HUES6 (cell line): Measurements from ENCODE around the gene VAV2.
A peak's percentile ranks its signal among the peaks of the same experiment; 100 is the strongest.
"Not testable (repeated sequence)": the region's sequence is repeated elsewhere in the genome, so short reads cannot be mapped to it uniquely, and the experiment has no call there.

Source experiments
- H3K27ac ChIP-seq: 2 replicates; pipeline ENCODE4 v1.7.0; 2013; ENCODE audit warnings: low read depth, mild to moderate bottlenecking, low read length, inconsistent platforms
- H3K27me3 ChIP-seq: 2 replicates; pipeline ENCODE4 v1.6.1; 2013; ENCODE audit warnings: low read length; ENCODE audit not compliant: control insufficient read depth, insufficient read depth
- H3K36me3 ChIP-seq: 2 replicates; pipeline ENCODE4 v1.6.1; 2013; ENCODE audit warnings: low read length; ENCODE audit not compliant: control insufficient read depth, insufficient read depth
- H3K4me1 ChIP-seq: 2 replicates; pipeline ENCODE4 v1.6.1; 2013; ENCODE audit warnings: low read length; ENCODE audit not compliant: control insufficient read depth, insufficient read depth
- H3K4me3 ChIP-seq: 2 replicates; pipeline ENCODE4 v1.5.1; 2013; ENCODE audit warnings: low read depth, low read length
- H3K9ac ChIP-seq: one replicate; pipeline ENCODE4 v1.6.1; 2013; ENCODE audit warnings: mild to moderate bottlenecking, low read length
- H3K9me3 ChIP-seq: 2 replicates; pipeline ENCODE4 v1.6.1; 2013; ENCODE audit warnings: low read depth, low read length; ENCODE audit not compliant: control insufficient read depth, insufficient read depth

VAV2 gene

GRCh38 chr9:133904346-133905090 lies 87.6 kb downstream of the VAV2 start:
- no peak overlapping the region for H3K27ac ChIP-seq

GRCh38 chr9:133901184-133901835 lies 90.8 kb downstream of the VAV2 start:
- H3K36me3 ChIP-seq = no peaks in the 10 kb centered on the region
- H3K27me3 ChIP-seq = no peaks in the 10 kb centered on the region
- no peaks in the 10 kb centered on the region for H3K4me1 ChIP-seq
- no peak overlapping the region for H3K9ac ChIP-seq
- H3K9me3 ChIP-seq = no peaks in the 10 kb centered on the region
- H3K27ac ChIP-seq = no peak overlapping the region
- H3K4me3 ChIP-seq = no peak overlapping the region

More at GRCh38 chr9:133904346-133905090, 87.6 kb downstream of the VAV2 start:
- Histone ChIP-seq H3K4me3 (no peak overlapping the region), H3K4me1 (peaks cover 4% of the 10 kb centered on the region; the same call in 1 of the 2 replicates), H3K9me3 (no peaks in the 10 kb centered on the region), H3K9ac (no peak overlapping the region), H3K27me3 (no peaks in the 10 kb centered on the region), H3K36me3 (no peaks in the 10 kb centered on the region)

- H3K36me3 ChIP-seq = peaks cover 6% of the 10 kb centered on the region; the same call in 1 of the 2 replicates
- no peaks in the 10 kb centered on the region for H3K9me3 ChIP-seq
- H3K9ac ChIP-seq = no peak overlapping the region
- peaks cover 9% of the 10 kb centered on the region for H3K4me1 ChIP-seq
- no peak overlapping the region for H3K4me3 ChIP-seq
- H3K27me3 ChIP-seq = no peaks in the 10 kb centered on the region
- H3K27ac ChIP-seq = no peak overlapping the region
Observed at GRCh38 chr9:133897675-133898074, 94.4 kb downstream of the VAV2 start.

GRCh38 chr9:133896007-133896406 lies 96.1 kb downstream of the VAV2 start:
- H3K36me3 ChIP-seq, H3K9ac ChIP-seq, H3K4me3 ChIP-seq, H3K27me3 ChIP-seq, H3K9me3 ChIP-seq, H3K27ac ChIP-seq: not testable (repeated sequence)
- peaks cover 15% of the 10 kb centered on the region for H3K4me1 ChIP-seq

- Histone ChIP-seq H3K9ac (no peak overlapping the region), H3K27ac (no peak overlapping the region), H3K4me1 (peaks cover 19% of the 10 kb centered on the region), H3K9me3 (peaks cover 3% of the 10 kb centered on the region; the same call in 1 of the 2 replicates), H3K27me3 (no peaks in the 10 kb centered on the region), H3K36me3 (peaks cover 6% of the 10 kb centered on the region; the same call in 1 of the 2 replicates), H3K4me3 (no peak overlapping the region)
Observed at GRCh38 chr9:133895335-133895734, 96.8 kb downstream of the VAV2 start.

- Histone ChIP-seq H3K27ac (no peak overlapping the region), H3K4me1 (peaks cover 26% of the 10 kb centered on the region), H3K9me3 (peaks cover 3% of the 10 kb centered on the region; the same call in 1 of the 2 replicates), H3K4me3 (no peak overlapping the region), H3K36me3 (peaks cover 6% of the 10 kb centered on the region; the same call in 1 of the 2 replicates), H3K27me3 (no peaks in the 10 kb centered on the region), H3K9ac (no peak overlapping the region)
Observed at GRCh38 chr9:133894377-133895321, 97.5 kb downstream of the VAV2 start.

- Histone ChIP-seq H3K27ac (0 out of 2 replicates have a peak overlapping the region, but pooled peaks have one; percentile 14), H3K27me3 (no peaks in the 10 kb centered on the region), H3K4me3 (no peak overlapping the region), H3K4me1 (peaks cover 38% of the 10 kb centered on the region), H3K9ac (peak overlapping the region; percentile 9), H3K9me3 (peaks cover 3% of the 10 kb centered on the region; the same call in 1 of the 2 replicates), H3K36me3 (peaks cover 6% of the 10 kb centered on the region; the same call in 1 of the 2 replicates)
Observed at GRCh38 chr9:133893191-133893994, 98.7 kb downstream of the VAV2 start.

GRCh38 chr9:133892193-133892920 lies 99.8 kb downstream of the VAV2 start:
- H3K9me3 ChIP-seq = peaks cover 3% of the 10 kb centered on the region; the same call in 1 of the 2 replicates
- no peak overlapping the region for H3K27ac ChIP-seq
- H3K9ac ChIP-seq = peak overlapping the region; percentile 29
- peaks cover 48% of the 10 kb centered on the region for H3K4me1 ChIP-seq
- peaks cover 6% of the 10 kb centered on the region; the same call in 1 of the 2 replicates for H3K36me3 ChIP-seq
- H3K27me3 ChIP-seq = no peaks in the 10 kb centered on the region
- H3K4me3 ChIP-seq = no peak overlapping the region

GRCh38 chr9:133891741-133892140 lies 100.4 kb downstream of the VAV2 start:
- Histone ChIP-seq H3K4me3 (no peak overlapping the region), H3K36me3 (peaks cover 6% of the 10 kb centered on the region; the same call in 1 of the 2 replicates), H3K27me3 (no peaks in the 10 kb centered on the region), H3K27ac (no peak overlapping the region), H3K9ac (no peak overlapping the region), H3K4me1 (peaks cover 54% of the 10 kb centered on the region), H3K9me3 (peaks cover 3% of the 10 kb centered on the region; the same call in 1 of the 2 replicates)
